PC-9 (cell line): ENCODE measurements around the gene SP6.

Experiments used
- CTCF ChIP-seq: fragments of 200-600 bp; sonication (generic); conservative IDR thresholded peaks from 2 replicates; pipeline ENCODE4 v1.6.1; 2017; ENCODE audit warnings: mixed run types, antibody characterized with exemption, mild to moderate bottlenecking, moderate library complexity
- EZH2 ChIP-seq: fragments of 200-600 bp; sonication (generic); IDR thresholded peaks from 2 replicates; pipeline ENCODE4 v1.8.0; 2017; ENCODE audit warnings: antibody characterized with exemption, low read depth

- no peak for TF ChIP-seq CTCF
- TF ChIP-seq EZH2 = no peak
Measured at GRCh38 chr17:47819475-47819874, 31.5 kb downstream of the SP6 start.
